NCI-H2196 treated with DMSO at 0.1 percent for 48 hours (cell line): Measurements from ENCODE around the gene COG5.

Experiments used
- DNase-seq: peaks from one replicate; lab custom pipeline; 2025; ENCODE audit not compliant: unreplicated experiment; lab: John Stamatoyannopoulos, UW

COG5 gene

DNA sequence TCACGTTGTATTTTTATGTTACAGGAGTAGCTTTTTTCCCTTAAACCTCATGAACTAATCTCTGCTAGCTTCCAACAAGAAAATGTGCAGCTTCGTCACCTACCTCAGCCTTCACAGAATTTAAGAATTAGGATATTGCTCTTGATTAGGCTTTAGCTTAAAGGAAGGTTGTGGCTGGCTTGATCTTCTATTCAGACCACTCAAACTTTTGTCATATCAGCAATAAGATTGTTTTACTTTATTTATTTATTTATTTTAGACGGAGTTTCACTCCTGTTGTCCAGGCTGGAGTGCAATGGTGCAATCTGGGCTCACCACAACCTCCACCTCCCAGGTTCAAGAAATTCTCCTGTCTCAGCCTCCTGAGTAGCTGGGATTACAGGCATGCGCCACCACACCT is 219.4 kb downstream of the COG5 start:
- DNase-seq: no peak

- no peak for DNase-seq
These were observed 225.6 kb downstream of the COG5 start for GRCh38 chr7:107338080-107338479.

GRCh38 chr7:107332488-107333269 is 231.0 kb downstream of the COG5 start:
- no peak for DNase-seq

DNA sequence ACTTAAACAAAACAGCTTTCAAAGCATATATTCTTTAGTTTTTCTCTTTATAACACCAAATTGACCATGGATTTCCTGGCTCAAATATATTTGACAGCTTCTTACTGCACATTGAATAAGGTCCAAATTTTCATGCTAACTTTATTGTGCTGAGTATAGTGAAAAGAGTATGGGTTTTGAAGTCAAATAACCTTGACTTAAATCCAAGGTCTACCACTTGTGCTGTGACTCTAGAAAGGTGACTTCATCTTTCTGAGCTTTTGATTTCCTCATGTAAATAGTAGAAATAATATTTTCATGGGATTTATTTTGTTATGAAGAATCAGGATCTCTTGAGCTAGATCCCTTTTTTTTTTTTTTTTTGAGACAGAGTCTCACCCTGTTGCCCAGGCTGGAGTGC is 233.2 kb downstream of the COG5 start:
- no peak for DNase-seq

GRCh38 chr7:107327986-107328569 is 235.6 kb downstream of the COG5 start:
- DNase-seq: no peak

- no peak for DNase-seq
These were observed 237.7 kb downstream of the COG5 start for GRCh38 chr7:107326061-107326460.

DNA sequence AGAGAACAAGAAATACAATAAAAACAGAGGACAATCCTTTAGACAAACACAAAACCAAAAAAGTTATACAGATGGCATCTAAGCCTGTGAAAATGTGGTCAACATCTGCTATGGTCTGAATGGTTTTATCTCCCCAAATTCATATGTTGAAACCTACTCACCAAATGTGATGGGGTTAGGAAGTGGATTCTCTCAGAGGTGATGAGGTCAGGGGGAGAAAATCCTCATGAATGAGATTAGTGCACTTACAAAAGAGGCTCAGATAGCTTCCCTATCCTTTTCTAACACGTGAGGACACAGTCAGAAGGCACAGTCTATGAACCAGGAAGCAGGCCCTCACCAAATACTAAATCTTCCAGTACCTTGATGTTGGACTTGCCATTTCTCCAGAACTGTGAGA is 241.7 kb downstream of the COG5 start:
- no peak for DNase-seq

- no peak for DNase-seq
These were observed 242.1 kb downstream of the COG5 start for GRCh38 chr7:107321611-107322010.

DNA sequence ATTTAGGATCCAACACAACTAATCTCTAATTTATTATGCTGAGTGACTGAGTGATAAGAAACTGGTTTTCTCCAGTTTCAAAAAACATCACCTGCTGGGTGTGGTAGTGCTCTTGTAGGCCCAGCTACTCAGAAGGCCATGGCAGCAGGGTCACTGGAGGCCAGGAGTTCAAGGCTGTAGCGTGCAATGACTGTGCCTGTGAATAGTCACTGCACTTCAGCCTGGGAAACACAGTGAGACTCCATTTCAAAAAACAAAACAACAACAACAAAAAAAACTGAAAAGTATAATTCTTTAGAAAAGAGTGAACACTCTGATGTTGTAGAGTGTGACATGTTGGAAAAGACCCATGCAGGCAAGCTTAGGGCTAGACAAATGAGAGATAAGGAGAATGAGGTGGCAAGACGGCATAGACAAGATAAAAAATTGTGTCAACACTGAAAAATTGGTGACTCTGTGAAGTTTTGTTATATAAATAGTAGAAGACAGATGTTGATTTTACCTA is 243.9 kb downstream of the COG5 start:
- no peak for DNase-seq

GRCh38 chr7:107318523-107319160 is 245.1 kb downstream of the COG5 start:
- no peak for DNase-seq

GRCh38 chr7:107315716-107316220 is 248.0 kb downstream of the COG5 start:
- no peak for DNase-seq

DNA sequence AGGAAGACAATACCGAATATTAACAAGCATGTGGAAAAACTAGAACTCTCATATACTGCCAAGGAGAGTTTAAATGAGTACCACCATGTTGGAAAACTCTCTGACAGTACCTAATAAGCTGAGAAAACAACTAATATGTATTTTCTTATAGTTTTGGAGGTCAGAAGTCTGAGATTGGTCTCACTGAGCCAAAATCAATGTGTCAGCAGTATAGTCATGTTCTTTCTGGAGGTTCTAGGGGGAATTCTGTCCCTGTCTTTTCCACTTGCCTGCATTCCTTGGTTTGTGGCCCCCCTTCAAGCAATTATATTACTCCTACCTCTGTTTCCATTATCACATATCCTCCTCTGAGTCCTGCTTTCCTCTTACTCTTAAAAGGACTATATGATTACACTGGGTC is 250.4 kb downstream of the COG5 start:
- no peak for DNase-seq

DNA sequence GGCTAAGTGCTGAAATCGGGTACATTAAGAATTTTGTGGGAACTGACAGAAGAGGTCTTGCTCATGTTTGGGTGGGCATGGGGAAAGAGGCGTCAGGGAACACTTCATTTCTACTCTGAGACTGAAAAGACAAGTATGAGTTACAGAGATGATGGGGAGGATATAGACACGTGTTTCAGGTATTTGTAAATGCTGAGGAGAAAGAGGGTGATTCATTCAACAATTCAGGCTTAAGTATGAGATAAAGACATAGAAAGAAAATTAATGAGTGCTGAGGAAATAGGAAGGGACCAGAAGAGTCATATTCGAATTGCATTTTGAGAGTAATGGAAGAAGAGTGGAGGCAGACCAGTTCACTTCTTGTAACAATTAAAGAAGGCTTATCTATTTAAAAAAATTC is 251.3 kb downstream of the COG5 start:
- no peak for DNase-seq

DNA sequence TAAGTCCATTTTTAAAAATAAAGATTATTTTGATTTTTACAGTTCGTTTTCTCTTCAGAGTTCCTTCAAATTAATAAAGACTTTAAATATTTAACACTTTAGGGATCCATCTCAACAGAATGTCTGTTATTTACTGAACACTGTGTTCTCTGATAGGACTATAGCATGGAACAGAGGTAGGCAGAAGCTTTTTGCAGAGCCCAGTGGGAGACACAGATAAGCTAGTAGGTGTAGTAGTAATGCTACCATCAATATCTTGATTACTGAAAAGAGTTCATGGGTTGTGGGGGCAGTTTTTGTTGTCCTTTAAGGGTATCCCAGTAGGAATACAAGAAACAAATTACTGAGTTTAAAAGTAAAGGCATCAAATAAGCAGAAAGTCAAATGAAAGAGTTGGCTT is 254.4 kb downstream of the COG5 start:
- DNase-seq: no peak

- no peak for DNase-seq
These were observed 259.1 kb downstream of the COG5 start for GRCh38 chr7:107304636-107305035.

GRCh38 chr7:107304063-107304462 is 259.7 kb downstream of the COG5 start:
- no peak for DNase-seq

DNA sequence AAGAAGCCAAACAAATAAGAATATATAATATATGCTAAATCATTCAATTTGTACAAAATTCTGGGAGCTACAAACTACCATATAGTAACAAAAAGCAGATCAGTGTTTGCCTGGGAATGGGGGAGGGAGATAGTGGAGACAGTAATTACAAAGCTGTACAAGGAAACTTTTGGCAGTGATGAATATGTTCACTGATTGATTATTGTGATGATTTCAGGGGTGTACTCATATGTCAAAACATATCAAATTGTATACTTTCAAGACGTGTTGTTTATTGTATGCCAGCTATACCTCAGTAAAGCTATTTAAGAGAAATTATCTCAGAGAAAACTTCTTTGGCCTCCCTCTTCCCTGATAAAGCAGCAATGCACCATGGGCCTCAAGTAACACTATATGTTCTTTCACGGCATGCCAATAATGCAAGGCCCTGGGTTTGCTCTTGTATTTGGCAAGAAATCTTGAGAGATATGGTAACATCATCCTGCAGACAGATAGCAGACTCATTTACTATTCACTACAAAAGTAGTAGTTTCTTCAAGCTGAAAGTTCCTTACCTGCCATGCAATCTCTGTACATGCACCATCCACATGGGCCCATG is 261.4 kb downstream of the COG5 start:
- DNase-seq: no peak

- no peak for DNase-seq
These were observed 269.5 kb downstream of the COG5 start for GRCh38 chr7:107294182-107294581.

- DNase-seq: no peak
These were observed 271.1 kb downstream of the COG5 start for GRCh38 chr7:107292591-107292990.

DNA sequence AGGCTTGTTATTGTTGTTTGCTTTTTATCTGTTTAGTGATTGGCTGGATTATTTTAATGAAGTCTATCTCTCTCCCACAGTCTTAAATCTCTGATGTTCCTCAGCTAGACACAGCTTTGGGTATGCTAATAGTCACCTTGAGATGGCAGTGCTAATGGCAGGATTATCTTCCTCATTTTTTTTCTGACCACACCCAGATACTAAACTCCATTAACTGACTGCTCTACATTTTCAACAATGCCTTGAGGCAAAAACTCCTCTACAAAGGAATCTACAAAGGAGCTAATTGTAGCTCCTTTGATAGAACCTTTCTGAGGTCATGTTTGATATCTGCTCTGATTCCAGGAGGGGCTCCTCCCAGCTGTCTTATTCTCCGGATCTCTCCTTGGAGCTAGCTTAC is 272.3 kb downstream of the COG5 start:
- DNase-seq: no peak

DNA sequence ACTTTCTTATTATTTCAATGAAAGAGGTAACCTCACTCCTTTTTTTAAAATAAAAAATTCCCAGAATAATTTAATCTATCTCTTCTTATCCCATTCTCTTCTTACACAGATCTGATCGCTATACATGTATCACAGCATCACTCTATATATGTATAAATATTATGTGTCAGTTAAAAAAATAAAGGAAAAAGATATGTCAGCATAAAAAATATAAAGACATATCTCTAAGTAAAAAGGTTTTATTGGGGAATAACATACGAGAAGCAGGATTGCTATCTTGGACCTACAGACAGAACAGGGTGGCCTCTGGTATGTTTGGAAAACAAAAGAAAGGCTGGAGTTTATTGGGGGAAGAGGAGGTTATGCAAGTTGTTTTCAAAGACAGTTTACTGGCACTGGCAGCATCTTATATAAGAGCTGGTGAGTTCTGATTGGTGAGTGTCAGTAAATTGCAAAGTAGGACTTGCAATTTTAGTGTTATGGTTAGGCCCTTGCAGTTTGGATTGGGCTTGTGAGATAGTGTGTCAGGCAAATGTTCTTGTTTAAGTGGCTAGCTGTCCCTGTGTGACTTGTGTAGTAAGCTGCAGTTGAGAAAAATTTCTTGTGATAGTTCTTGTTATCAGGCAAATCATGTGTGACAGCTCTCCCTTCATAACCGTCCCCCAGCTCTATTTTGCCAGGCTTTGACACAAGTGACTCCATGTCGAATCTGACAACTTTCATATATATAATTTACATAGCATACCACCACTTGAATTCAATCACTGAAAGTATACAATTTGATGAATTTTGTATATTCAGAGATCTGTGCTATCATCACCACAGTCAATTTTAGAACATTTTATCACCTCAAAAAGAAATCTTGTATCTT is 276.7 kb downstream of the COG5 start:
- DNase-seq: no peak
